ENCODE results near the gene PTPDC1.

The PTPDC1 gene

GRCh38 chr9:94120854-94121376, 36.7 kb downstream of the PTPDC1 start:
- DNase-seq (ENCODE audit: extremely low spot score), result no peak
- TF ChIP-seq FOXA1 (IDR thresholded peaks at IDR 0.05), result no peak
- ChIA-PET POLR2A (interaction anchor here (1.5 kb wide), 1 partner anchor 46 kb away, joined by 4 read pairs; no protein-coding TSS in a partner anchor), CTCF (no interaction called here)

GRCh38 chr9:94126844-94127243, 42.6 kb downstream of the PTPDC1 start:
- no peak for TF ChIP-seq LEF1 (IDR thresholded peaks at IDR 0.05; ENCODE audit: borderline replicate concordance)
- no peak for TF ChIP-seq SUZ12 (IDR thresholded peaks at IDR 0.05)
- no peak for TF ChIP-seq SP1 (IDR thresholded peaks at IDR 0.05)
- no peak for TF ChIP-seq FOXA1 (IDR thresholded peaks at IDR 0.05)
- no peak for TF ChIP-seq FOXM1 (IDR thresholded peaks at IDR 0.05; ENCODE audit: borderline replicate concordance)
- TF ChIP-seq ELF4 (IDR thresholded peaks at IDR 0.05), result no peak
- no peak for TF ChIP-seq ARNT (IDR thresholded peaks at IDR 0.05)
- no peak for TF ChIP-seq TARDBP (IDR thresholded peaks at IDR 0.05)
- no peak for TF ChIP-seq ZNF384 (IDR thresholded peaks at IDR 0.05)
- no peak for TF ChIP-seq FOXK2 (IDR thresholded peaks at IDR 0.05)
- TF ChIP-seq HDGF (IDR thresholded peaks at IDR 0.05; ENCODE audit: borderline replicate concordance), result no peak
- no peak for TF ChIP-seq CTBP1 (IDR thresholded peaks at IDR 0.05; ENCODE audit: borderline replicate concordance)
- no peak for TF ChIP-seq NFRKB (IDR thresholded peaks at IDR 0.05)
- DNase-seq (ENCODE audit: extremely low spot score), result no peak
- POLR2A ChIA-PET, result no interaction called here
- CTCF ChIA-PET, result no interaction called here

GRCh38 chr9:94127806-94128205, 43.5 kb downstream of the PTPDC1 start:
- DNase-seq (ENCODE audit: extremely low spot score), result no peak
- TF ChIP-seq NFRKB (IDR thresholded peaks at IDR 0.05), result no peak
- no peak for TF ChIP-seq HDGF (IDR thresholded peaks at IDR 0.05; ENCODE audit: borderline replicate concordance)
- TF ChIP-seq TARDBP (IDR thresholded peaks at IDR 0.05), result no peak
- no peak for TF ChIP-seq LEF1 (IDR thresholded peaks at IDR 0.05; ENCODE audit: borderline replicate concordance)
- no peak for TF ChIP-seq FOXK2 (IDR thresholded peaks at IDR 0.05)
- no peak for TF ChIP-seq SUZ12 (IDR thresholded peaks at IDR 0.05)
- TF ChIP-seq ELF4 (IDR thresholded peaks at IDR 0.05), result no peak
- TF ChIP-seq SP1 (IDR thresholded peaks at IDR 0.05), result no peak
- TF ChIP-seq L3MBTL2 (conservative IDR thresholded peaks at IDR 0.05), result no peak
- TF ChIP-seq BHLHE40 (IDR thresholded peaks at IDR 0.05; ENCODE audit: borderline replicate concordance), result no peak
- CTCF ChIA-PET, result no interaction called here
- POLR2A ChIA-PET, result no interaction called here

GRCh38 chr9:94128580-94128979, 44.3 kb downstream of the PTPDC1 start:
- POLR2A ChIA-PET, result no interaction called here
- CTCF ChIA-PET, result no interaction called here
- no peak for TF ChIP-seq CTBP1 (IDR thresholded peaks at IDR 0.05; ENCODE audit: borderline replicate concordance)
- TF ChIP-seq ELF4 (IDR thresholded peaks at IDR 0.05), result no peak
- TF ChIP-seq L3MBTL2 (conservative IDR thresholded peaks at IDR 0.05), result no peak
- no peak for TF ChIP-seq FOXM1 (IDR thresholded peaks at IDR 0.05; ENCODE audit: borderline replicate concordance)
- TF ChIP-seq TARDBP (IDR thresholded peaks at IDR 0.05), result no peak
- TF ChIP-seq SUZ12 (IDR thresholded peaks at IDR 0.05), result no peak
- TF ChIP-seq LEF1 (IDR thresholded peaks at IDR 0.05; ENCODE audit: borderline replicate concordance), result no peak
- no peak for TF ChIP-seq ARNT (IDR thresholded peaks at IDR 0.05)
- no peak for TF ChIP-seq ZNF384 (IDR thresholded peaks at IDR 0.05)
- TF ChIP-seq FOXA1 (IDR thresholded peaks at IDR 0.05), result no peak
- no peak for TF ChIP-seq BHLHE40 (IDR thresholded peaks at IDR 0.05; ENCODE audit: borderline replicate concordance)
- no peak for DNase-seq (ENCODE audit: extremely low spot score)

- POLR2A ChIA-PET, result no interaction called here
These were observed 50.4 kb downstream of the PTPDC1 start for GRCh38 chr9:94134629-94135028.

GRCh38 chr9:94135222-94135621, 51.0 kb downstream of the PTPDC1 start:
- CTCF ChIA-PET, result interaction anchor here (1.1 kb wide), 1 partner anchor 22 kb away, joined by 3 read pairs; no protein-coding TSS in a partner anchor
- TF ChIP-seq PKNOX1 (IDR thresholded peaks at IDR 0.05) (no peak), CTBP1 (IDR thresholded peaks at IDR 0.05; ENCODE audit: borderline replicate concordance) (no peak), ELF4 (IDR thresholded peaks at IDR 0.05) (no peak), FOXA1 (IDR thresholded peaks at IDR 0.05) (no peak), ARNT (IDR thresholded peaks at IDR 0.05) (no peak), TARDBP (IDR thresholded peaks at IDR 0.05) (no peak), SP1 (IDR thresholded peaks at IDR 0.05) (no peak), HDGF (IDR thresholded peaks at IDR 0.05; ENCODE audit: borderline replicate concordance) (no peak), BHLHE40 (IDR thresholded peaks at IDR 0.05; ENCODE audit: borderline replicate concordance) (no peak), NFRKB (IDR thresholded peaks at IDR 0.05) (no peak), LEF1 (IDR thresholded peaks at IDR 0.05; ENCODE audit: borderline replicate concordance) (no peak), FOXK2 (IDR thresholded peaks at IDR 0.05) (no peak), L3MBTL2 (conservative IDR thresholded peaks at IDR 0.05) (no peak)

More at GRCh38 chr9:94134629-94135028, 50.4 kb downstream of the PTPDC1 start:
- DNase-seq (ENCODE audit: extremely low spot score), result no peak
- CTCF ChIA-PET, result interaction anchor here (1.1 kb wide), 1 partner anchor 22 kb away, joined by 3 read pairs; no protein-coding TSS in a partner anchor
- TF ChIP-seq ELF4 (IDR thresholded peaks at IDR 0.05) (no peak), ARNT (IDR thresholded peaks at IDR 0.05) (no peak), BHLHE40 (IDR thresholded peaks at IDR 0.05; ENCODE audit: borderline replicate concordance) (no peak), LEF1 (IDR thresholded peaks at IDR 0.05; ENCODE audit: borderline replicate concordance) (no peak), SUZ12 (IDR thresholded peaks at IDR 0.05) (no peak), TARDBP (IDR thresholded peaks at IDR 0.05) (no peak), FOXK2 (IDR thresholded peaks at IDR 0.05) (no peak)

GRCh38 chr9:94139672-94140417, 55.6 kb downstream of the PTPDC1 start:
- DNase-seq (ENCODE audit: extremely low spot score), result no peak
- POLR2A ChIA-PET, result no interaction called here
- CTCF ChIA-PET, result no interaction called here
- TF ChIP-seq FOXM1 (IDR thresholded peaks at IDR 0.05; ENCODE audit: borderline replicate concordance) (no peak), ZNF384 (IDR thresholded peaks at IDR 0.05) (peak; percentile 72)

More at GRCh38 chr9:94135222-94135621, 51.0 kb downstream of the PTPDC1 start:
- POLR2A ChIA-PET, result no interaction called here
- DNase-seq (ENCODE audit: extremely low spot score), result no peak

Data from HEK293T (cell line).